Jurkat, Clone E6-1 (cell line): ENCODE results near the gene EPB41L3.

Experiments
- DNase-seq: peaks from one replicate; pipeline ENCODE4 v3.0.0-alpha.2; 2011; ENCODE audit warnings: low read depth, low spot score
- H3K4me3 ChIP-seq: 2 replicates; pipeline ENCODE4 v1.5.1; 2011; ENCODE audit warnings: mild to moderate bottlenecking, low read length, control low read depth, moderate library complexity

Gene EPB41L3

DNA sequence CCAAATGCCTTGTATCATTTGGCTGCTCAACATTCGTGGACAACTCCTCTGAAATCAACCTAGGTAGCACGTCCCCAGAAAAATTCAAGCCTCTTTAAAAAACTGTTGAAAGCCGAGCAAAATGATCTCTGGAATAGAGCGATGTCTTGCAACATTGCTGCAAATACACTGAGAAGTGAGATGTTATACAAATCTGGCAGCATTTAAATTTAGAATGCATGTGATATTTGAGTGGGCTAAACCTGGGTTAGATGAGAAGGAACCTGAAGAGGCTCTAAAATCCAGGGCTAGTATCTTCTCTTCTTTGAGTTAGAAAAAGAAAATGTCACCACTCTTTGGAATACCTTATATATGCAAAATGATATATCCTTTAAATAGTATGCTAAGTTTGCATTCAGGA is 166.8 kb downstream of the EPB41L3 start:
- no peak overlapping the region for H3K4me3 ChIP-seq
- DNase-seq: no peak

DNA sequence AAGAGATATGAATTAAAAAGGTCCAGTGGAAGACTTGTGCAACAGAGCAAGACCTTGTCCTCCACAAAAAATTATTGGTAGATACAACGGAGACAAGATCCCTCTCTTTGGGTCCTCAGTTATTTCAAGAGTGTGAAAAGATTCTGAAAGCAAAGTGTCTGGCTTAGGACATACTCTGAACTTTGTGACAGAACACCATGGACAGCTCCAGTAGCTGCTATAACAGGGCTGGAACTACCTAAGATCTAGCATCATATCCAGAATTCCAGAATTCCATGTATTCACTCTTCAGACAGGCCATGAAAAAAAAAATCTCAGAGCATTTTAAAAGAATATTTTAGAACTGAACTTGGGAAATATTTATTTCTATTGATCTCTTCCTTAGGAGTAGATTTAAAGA is 173.5 kb downstream of the EPB41L3 start:
- H3K4me3 ChIP-seq: no peak overlapping the region
- DNase-seq: no peak

DNA sequence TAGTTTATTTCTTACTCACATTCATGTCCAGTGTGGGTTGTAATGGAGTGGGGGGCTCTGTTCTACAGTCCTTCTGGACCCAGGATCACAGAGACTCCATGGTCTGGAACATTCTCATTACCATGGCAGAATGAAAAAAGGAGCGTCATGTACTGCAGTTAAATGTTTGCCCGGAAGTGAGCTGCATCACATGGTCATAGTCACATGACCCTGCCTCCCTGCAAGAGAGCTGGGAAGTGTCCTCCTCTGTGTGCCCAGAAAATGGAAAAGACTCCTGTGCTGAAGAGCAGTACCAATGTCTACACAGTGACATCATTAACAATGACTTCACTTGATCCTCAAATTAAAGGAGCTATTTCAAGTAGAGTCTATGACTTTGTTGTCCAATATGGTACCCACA is 174.3 kb downstream of the EPB41L3 start:
- H3K4me3 ChIP-seq: no peak overlapping the region
- no peak for DNase-seq

DNA sequence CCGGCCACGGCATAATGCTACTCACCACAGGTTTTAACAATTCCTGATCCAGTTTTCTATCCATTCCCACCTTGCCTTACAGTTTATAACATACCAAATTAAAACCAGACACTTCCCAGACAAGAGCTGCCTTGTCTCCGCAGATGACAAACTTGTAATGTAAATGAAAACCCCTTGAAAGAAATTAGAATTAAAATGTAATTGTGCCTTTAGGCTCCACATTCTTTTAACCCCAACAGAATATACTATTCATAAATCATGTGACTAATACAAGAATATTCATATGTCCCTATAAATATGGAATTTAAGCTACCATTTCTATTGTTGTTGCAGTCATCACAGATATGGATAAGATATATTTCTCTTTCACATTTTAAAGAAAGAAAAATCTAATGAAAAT is 178.4 kb downstream of the EPB41L3 start:
- no peak for DNase-seq
- no peak overlapping the region for H3K4me3 ChIP-seq

DNA sequence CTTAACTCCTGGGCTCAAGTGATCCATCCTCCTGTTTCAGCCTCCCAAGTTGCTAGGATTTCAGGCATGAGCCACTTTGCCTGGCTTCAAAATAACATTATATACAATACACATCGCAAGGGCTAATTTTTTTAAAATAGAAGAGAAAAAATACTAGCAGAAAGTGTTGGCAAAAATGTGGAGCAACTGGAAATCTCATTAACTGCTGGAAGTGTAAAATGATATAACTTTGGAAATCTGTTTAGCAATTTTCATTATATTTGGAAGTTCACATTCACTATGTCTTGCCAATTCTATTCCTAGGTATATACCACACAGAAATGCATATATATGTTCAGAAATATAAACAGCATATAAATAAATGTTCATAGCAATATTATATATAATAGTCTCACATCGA is 193.2 kb downstream of the EPB41L3 start:
- DNase-seq: no peak

More for the DNA sequence above, 193.2 kb downstream of the EPB41L3 start:
- no peak overlapping the region for H3K4me3 ChIP-seq
